NCI-H1436 (cell line): Measurements from ENCODE around the gene MS4A4E.
"Not testable (repeated sequence)": the region's sequence is repeated elsewhere in the genome, so short reads cannot be mapped to it uniquely, and the experiment has no call there.

ENCODE experiments used
- DNase-seq: peaks from one replicate; lab custom pipeline; 2025; lab: John Stamatoyannopoulos, UW

MS4A4E gene

DNA sequence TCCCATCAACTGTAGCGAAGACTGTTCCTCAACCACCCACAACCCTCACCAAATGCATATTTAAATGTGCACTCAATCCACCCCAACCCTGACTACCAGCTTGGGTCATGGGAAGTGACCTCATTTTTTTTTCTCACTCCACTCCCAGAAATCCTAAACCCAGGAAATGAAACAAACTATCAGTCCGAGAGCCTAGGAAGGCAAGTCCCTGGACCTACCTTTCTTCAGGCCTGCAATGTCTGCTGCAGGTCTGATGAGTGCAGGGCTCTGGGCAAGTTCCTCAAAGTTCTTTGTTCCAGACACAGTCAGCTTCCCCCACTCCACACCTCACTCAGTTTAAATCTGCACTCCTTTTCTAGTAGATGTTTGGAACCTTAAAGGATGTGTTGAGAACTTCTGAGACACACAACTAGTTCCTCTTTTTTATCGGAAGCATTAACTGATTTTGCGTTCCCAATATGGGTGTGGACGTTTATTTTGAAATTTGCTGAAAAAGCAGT is at the start of gene MS4A4E:
TSS of gene MS4A4E (minus strand) at position 398 of the 500 bp plus-strand sequence. CDS start 13,082 bp downstream, outside the sequence.
- no peak for DNase-seq

DNA sequence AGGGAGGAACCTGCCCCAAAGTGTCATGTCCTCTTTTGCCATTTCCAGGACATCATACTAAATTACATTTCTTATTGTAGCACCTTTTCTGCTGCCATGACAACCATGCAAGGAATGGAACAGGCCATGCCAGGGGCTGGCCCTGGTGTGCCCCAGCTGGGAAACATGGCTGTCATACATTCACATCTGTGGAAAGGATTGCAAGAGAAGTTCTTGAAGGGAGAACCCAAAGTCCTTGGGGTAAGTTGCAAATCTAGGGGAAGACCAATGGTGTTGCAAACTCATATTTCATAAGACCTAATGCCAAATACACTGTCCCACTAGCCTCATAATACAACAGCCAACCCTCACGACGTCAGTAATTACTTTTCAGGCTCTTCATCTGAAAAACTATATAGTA is 49.2 kb upstream of the MS4A4E start:
- DNase-seq: no peak

DNA sequence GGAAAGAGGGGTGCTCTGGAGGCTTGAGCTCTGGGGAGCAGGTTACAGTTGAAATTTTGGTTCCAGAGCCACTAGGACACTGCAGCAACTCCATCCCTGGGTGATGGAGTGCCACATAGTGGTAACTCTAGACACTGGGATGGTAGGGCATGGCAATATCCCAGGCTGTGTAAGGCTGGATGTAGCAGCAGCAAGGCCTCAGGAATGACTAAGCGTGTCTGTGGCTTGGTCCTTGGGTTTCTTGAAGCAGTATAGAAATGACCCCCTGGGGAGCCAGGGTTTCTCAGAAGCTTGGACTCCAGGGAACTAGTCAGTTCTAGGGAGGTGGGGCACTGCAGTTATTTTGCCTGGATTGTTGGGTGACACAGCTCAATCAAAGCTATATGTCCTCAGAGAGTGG is 45.6 kb upstream of the MS4A4E start:
- DNase-seq: no peak

DNA sequence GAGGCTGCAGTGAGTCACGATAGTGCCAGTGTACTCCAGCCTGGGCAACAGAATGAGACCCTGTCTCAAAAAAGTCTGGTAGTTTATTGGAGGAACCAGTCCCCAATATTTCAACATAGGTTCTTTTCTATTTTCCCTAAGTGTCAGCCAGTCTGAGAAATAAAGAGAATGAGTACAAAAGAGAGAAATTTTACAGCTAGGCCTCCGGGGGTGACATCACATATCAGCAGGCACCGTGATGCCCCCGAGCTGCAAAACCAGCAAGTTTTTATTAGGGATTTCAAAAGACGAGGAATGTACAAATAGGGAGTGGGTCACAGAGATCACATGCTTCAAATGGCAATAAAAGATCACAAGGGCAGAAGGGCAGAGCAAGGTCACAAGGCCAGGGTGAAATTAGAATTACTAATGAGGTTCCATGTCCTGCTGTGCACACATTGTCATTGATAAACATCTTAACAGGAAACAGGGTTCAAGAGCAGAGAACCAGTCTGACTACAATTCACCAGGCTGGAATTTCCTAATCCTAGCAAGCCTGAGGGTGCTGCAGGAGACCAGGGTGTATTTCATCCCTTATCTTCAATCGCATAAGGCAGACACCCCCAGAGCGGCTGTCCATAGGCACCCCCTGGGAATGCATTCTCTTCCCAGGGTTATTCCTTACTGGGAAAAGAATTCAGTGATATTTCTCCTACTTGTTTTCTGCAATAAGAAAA is 42.6 kb upstream of the MS4A4E start:
- DNase-seq: not testable (repeated sequence)

- DNase-seq: no peak
These were observed 39.3 kb upstream of the MS4A4E start for GRCh38 chr11:60282286-60282685.

DNA sequence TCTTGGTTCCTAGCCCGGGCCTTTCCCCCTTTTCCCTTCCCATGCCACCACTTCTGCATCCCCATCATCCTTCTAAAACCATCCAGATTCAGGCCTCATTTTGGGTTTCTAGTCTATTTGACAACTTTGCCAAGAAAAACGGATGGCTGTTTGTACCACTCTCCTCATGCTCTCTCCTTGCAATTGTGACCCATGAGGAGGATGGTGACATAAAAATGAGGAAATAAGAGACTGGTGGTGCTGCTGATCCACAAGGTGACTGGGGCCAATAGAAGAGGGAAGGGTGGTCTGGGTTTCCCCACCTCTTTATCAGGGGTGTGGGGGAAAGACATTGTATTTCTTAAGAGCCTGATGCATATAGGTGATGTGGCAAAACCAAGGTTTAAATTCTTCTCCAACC is 38.5 kb upstream of the MS4A4E start:
- DNase-seq: no peak

DNA sequence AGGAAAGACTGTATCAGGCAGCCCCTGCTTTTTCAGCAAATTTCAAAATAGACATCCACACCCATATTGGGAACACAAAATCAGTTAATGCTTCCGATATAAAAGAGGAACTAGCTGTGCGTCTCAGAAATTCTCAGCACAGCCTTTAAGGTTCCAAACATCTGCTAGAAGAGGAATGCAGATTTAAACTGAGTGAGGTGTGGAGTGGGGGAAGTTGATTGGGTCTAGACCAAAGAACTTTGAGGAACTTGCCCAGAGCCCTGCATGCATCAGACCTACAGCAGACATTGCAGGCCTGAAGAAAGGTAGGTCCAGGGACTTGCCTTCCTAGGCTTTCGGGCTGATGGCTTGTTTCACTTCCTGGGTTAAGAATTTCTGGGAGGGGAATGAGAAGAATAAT is 37.5 kb upstream of the MS4A4E start, which contains the start of gene MS4A4A:
TSS of gene MS4A4A (plus strand) at position 255 of the 400 bp plus-strand sequence. CDS start at position 265, 10 bp downstream.
- no peak for DNase-seq

GRCh38 chr11:60274416-60274815 is 31.5 kb upstream of the MS4A4E start:
- no peak for DNase-seq

DNA sequence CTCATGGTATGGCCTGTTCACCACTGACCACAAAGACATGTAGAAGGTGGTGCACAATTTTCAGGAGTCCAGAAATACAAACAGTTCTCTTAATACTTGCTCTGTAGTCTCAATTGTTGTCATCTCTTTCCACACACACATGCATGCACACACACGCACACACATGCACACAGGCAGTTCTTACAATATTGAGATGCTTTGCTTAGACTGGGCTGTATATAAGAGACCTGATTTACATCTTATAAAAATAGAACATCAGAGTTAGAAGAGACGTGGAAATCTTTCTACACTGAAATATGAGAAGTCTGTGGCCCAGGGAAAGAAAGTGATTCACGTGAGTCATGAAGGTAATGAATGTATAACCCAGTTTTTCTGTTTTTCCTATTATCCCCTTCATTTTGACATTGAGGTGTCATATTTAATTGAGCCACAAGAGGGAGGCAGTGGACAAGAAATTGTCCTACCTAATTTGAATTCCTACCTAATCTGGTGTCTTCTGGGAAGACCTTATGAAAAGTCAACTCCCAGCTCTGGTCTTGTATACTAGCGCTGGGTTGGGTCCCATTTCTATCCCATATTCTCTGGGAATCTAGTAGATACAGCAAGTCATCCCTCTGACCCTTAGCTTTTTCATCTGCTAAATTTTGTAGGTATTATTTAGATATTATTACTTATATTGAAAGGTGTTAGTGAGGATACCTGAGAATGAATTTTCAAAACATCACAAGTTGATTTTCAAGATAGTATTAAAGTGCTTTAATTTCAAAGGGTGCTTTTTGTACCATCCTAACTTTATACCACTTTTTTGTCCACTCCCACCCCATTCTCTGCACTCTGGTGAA is 22.7 kb upstream of the MS4A4E start:
- DNase-seq: peak; percentile 10

- DNase-seq: no peak
These were observed 21.7 kb upstream of the MS4A4E start for GRCh38 chr11:60264644-60265043.

GRCh38 chr11:60263402-60263801 is 20.5 kb upstream of the MS4A4E start:
- no peak for DNase-seq

- no peak for DNase-seq
These were observed 18.1 kb upstream of the MS4A4E start for GRCh38 chr11:60261014-60261413.

GRCh38 chr11:60257956-60258722 is 15.2 kb upstream of the MS4A4E start:
- DNase-seq: no peak

DNA sequence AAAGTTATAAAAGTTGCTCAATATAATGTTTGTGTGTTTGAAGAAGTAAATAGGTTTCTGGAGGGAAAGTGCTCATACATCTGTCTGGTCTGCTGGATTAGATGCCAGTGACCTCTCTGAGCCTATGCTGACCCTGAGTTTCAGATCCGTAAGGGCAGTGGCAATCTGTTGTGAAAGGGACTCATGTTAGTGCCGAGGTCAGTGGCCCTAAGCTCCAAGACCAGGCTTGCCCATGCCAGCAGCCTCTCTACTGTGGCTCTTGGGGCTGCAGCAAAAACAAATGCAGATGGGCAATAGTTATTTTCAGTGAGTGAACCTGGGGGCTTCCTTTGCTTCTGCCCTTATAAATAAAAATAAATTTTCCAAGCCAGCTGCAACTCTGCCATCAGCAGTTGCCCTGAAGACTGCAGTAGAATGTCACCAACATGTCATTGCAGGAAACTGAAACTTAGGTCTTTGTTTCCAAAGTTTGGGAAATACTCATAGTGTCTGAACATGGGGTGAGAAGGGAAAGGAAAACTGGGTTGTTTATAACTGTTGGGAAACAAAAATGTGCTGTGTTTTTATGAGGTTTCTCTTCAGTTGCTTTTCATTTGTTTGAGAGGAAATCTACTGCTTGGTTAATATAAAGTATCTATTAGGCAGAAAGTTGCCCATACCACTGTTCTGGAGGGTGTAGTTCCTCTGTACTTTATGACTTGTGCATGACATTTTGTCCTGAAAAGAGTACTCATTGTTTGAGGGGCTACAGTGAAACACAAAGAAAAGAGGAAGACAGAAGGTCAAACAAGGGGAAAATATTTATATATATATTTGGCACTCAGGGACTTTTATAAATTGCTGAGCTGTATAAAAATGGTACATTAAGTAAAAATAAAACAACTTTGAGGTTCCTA is 9.5 kb upstream of the MS4A4E start:
- no peak for DNase-seq

DNA sequence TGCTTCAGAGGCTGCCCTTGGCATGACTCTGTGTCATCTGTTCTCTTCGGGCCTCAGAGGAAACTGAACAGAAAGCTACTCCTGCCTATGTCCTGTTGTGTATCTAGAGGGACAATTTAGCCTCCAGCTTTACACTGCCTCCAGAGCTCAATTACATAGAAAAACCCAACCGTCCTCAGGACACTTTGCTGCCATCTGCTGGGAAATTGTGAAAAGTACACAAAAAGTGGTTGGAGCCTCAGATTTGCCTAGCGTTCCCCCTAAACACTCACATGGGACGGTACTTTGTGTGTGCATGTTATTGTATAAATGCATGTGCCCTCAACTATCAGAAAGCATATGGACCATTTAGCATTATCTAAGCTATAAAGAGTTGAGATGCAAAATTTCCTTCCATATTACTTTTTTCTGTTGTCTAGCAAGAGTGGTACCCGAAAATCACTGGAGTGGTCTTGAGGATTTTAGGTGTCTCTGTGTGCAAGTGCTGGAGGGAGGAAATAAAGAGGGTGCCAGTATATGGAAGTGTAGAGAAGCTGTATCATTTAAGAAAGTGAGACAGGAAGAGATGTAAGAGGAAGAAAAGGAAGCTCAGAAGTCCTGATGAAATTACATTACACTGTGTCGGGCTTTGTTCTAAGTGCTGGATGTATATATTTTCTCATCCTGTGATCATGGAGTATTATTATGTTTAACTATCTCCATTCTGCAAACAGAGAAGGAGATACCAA is 8.7 kb upstream of the MS4A4E start:
- DNase-seq: peak; percentile 0

DNA sequence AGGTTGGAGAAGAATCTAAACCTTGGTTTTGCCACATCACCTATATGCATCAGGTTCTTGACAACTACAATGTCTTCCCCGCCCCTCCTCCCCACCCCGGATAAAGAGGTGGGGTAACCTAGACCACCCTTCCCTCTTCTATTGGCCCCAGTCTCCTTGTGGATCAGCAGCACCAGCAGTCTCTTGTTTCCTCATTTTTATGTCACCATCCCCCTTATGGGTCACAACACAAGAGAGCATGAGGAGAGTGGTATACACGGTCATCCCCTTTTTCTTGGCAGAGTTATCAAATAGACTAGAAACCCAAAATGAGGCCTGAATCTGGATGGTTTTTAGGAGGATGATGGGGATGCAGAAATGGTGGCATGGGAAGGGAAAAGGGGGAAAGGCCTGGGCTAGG is 1.2 kb downstream of the MS4A4E start:
- no peak for DNase-seq

DNA sequence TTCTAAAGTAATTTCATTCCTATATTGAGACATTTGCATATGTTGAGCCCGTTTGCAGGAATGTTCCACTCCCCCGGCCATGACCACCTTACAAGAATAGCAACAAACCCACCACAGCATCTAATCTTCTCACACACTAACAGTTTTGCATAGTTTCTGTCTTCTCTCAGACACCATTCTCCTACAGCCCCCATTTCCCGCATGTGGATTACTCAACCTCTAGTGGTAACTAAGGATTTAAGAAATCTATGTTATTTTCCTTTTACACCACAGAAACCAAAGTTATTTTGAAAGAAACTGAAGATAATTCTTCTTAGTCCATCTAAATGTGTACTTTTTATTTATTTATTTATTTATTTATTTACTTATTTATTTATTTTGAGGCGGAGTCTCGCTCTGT is 2.3 kb downstream of the MS4A4E start:
- no peak for DNase-seq

GRCh38 chr11:60235321-60235720 is 7.6 kb downstream of the MS4A4E start:
- no peak for DNase-seq

DNA sequence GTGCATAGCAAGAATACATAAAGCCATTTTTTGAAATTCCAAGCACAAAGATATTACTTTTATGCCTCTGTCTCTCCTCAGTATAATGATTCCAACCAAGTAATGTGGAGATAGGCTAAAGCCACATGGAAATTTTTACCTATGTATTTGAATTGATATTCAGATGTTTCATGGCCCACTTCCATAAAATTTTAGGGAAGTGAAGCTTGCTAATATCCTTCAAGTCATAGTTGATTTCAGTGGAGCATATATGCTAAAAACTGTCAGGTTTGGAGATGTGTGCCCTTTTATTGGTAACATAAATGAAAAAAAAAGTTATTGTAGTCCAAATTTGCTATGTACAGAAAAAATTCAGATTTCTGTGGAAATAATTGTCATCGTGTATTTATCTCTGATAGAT is 12.3 kb downstream of the MS4A4E start:
- no peak for DNase-seq

DNA sequence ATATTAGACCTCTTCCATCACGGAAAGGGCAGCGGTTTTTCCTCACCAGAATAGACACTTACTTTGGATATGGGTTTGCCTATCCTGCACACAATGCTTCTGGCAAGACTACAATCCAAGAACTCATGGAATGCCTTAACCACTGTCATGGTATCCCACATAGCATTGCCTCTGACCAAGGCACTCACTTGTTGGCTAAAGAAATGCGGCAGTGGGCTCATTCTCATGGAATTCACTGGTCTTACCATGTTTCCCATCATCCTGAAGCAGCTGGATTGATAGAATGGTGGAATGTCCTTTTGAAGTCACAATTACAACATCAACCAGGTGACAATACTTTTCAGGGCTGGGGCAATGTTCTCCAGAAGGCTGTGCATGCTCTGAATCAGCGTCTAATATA is 20.8 kb downstream of the MS4A4E start:
- DNase-seq: no peak

DNA sequence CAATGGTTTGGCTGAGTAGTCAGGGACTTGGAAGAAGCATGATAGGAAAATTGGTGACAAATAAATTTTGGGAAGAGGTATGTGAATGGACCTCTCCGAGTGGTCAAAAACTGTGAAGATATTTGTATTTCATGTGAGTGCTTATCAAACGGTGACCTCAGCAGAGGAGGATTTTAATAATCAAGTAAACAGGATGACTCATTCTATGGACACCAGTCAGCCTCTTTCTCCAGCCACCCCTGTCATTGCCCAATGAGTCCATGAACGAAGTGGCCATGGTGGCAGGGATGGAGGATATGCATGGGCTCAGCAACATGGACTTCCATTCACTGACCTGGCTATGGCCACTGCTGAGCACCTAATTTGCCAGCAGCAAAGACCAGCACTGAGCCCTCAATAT is 21.2 kb downstream of the MS4A4E start:
- DNase-seq: no peak
